Coronary artery (tissue), 2 donors: ENCODE measurements around the gene MBOAT2.
"Not testable (repeated sequence)": the region's sequence is repeated elsewhere in the genome, so short reads cannot be mapped to it uniquely, and the experiment has no call there.

ENCODE experiments used
- DNase-seq: peaks from one replicate; pipeline ENCODE4 v3.0.0-alpha.2; 2017; ENCODE audit warnings: low spot score
- H3K27ac ChIP-seq, 2 donors: fragments of 200-600 bp; sonication (generic); one replicate each; pipeline ENCODE4 v1.5.1; 2016 to 2019
- H3K4me3 ChIP-seq: fragments of 200-600 bp; sonication (generic); 2 replicates; pipeline ENCODE4 v1.5.1; 2016; ENCODE audit warnings: mild to moderate bottlenecking, moderate library complexity
- CTCF ChIP-seq: fragments of 200-600 bp; sonication (generic); IDR thresholded peaks from one replicate; pipeline ENCODE4 v1.5.1; 2019; ENCODE audit warnings: antibody characterized with exemption

Gene MBOAT2

DNA sequence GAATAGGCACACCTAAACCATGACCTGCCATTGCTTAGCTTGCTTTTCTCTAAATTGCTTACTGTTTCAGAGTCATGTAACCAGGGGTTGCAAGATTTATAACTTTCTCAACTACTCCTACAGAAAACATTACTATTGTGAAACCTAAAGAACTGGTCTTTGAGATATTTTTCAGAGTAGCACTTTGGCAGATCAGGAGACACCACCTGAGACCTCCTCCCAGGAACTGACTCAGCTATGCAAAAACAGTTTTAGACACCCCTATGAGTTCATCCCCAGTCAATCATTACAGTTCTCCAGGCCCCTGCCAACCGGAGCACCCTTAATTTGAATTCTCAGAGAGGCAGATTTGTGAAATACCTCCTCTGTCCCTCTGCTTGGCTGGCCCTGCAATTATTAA lies 80.3 kb downstream of the MBOAT2 start:
- Histone ChIP-seq H3K27ac (no peak overlapping the region), H3K4me3 (no peak overlapping the region)
- DNase-seq = no peak
- no peak for TF ChIP-seq CTCF

DNA sequence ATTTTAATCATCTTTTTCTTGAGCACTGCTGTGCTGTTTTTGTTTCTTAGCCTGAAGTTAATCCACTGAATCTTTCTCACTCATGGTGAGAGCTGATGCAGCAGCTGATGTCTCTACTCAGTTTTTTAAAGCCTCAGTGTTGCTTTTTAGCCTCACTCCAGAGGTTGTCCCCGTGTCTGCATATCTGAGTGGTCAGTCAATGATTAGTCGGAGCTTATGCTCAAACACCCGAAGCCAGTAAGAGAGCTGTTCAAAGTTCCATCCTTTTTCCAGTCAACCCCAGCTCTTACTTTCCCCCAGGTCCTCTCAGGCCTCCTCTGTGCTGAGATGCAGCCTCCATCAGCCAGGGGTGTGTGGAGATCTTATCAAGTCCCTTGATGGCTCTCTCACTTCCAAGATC lies 81.1 kb downstream of the MBOAT2 start:
- no peak overlapping the region for H3K4me3 ChIP-seq
- TF ChIP-seq CTCF = no peak

GRCh38 chr2:8918412-8918811 lies 85.1 kb downstream of the MBOAT2 start:
- no peak for DNase-seq
- H3K27ac ChIP-seq = no peak overlapping the region
- no peak for TF ChIP-seq CTCF
- no peak overlapping the region for H3K4me3 ChIP-seq

More for the DNA sequence above, 81.1 kb downstream of the MBOAT2 start:
- DNase-seq = no peak
- no peak overlapping the region for H3K27ac ChIP-seq

GRCh38 chr2:8915941-8916340 lies 87.5 kb downstream of the MBOAT2 start:
- no peak overlapping the region for H3K4me3 ChIP-seq
- TF ChIP-seq CTCF = no peak
- no peak overlapping the region for H3K27ac ChIP-seq
- DNase-seq = no peak

DNA sequence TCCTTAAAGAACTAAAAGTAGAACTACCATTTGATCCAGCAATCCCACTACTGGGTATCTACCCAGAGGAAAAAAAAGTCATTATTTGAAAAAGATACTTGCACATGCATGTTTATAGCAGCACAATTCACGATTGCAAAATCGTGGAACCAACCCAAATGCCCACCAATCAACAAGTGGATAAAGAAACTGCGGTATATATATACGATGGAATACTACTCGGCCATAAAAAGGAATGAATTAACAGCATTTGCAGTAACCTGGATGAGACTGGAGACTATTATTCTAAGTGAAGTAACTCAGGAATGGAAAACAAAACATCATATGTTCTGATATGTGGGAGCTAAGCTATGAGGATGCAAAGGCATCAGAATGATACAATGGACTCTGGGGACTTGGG lies 89.7 kb downstream of the MBOAT2 start:
- not testable (repeated sequence) for H3K4me3 ChIP-seq, DNase-seq, H3K27ac ChIP-seq

DNA sequence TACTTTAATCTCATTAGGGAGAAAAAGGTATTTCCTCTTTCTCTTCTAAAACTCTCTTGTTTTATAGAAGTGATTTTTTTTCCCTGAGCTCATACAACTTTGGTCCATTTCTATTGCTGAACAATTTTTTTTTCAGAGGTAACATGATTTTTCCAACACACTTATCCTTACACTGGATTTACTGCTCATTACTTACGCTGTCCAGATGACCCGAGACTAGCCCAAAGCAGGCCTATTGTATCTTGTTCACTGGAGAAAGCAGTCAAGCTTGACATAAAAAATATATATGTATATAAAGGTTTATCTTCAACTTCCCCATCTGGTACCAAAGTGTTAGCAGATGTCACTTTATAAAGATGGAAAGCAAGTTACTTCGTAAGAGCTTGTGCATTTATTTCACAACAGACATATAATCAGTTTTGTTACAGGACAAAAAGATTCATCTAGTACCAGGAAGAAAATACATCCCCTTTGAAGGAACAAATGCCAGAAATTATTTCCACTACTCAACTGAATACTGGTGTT lies 95.7 kb downstream of the MBOAT2 start:
- no peak for TF ChIP-seq CTCF
- H3K27ac ChIP-seq = no peak overlapping the region
- no peak overlapping the region for H3K4me3 ChIP-seq
- no peak for DNase-seq

DNA sequence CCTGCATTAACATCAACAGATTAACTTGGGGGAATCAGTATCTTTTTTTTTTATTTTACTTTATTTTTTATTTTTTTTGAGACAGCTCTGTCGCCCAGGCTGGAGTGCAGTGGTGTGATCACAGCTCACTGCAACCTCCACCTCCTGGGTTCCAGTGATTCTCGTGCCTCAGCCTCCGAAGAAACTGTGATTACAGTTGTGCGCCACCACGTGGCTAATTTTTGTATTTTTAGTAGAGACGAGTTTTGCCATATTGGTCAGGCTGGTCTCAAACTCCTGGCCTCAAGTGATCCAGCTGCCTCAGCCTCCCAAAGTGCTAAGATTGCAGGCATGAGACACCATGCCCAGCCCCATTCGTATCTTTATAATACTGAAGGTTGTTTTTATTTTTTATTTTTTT lies 99.6 kb downstream of the MBOAT2 start:
- not testable (repeated sequence) for H3K4me3 ChIP-seq, DNase-seq, H3K27ac ChIP-seq

DNA sequence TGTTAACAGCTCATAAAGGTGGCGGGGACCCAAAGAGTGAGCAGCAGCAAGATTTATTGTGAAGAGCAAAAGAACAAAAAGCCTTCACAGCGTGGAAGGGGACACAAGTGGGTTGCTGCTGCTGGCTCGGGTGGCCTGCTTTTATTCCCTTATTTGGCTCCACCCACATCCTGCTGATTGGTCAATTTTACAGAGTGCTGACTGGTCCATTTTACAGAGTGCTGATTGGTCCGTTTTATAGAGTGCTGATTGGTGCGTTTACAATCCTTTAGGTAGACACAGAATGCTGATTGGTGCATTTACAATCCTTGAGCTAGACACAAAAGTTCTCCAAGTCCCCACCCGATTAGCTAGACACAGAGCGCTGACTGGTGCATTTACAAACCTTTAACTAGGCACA lies 100.7 kb downstream of the MBOAT2 start:
- H3K27ac ChIP-seq, DNase-seq, H3K4me3 ChIP-seq: not testable (repeated sequence)

DNA sequence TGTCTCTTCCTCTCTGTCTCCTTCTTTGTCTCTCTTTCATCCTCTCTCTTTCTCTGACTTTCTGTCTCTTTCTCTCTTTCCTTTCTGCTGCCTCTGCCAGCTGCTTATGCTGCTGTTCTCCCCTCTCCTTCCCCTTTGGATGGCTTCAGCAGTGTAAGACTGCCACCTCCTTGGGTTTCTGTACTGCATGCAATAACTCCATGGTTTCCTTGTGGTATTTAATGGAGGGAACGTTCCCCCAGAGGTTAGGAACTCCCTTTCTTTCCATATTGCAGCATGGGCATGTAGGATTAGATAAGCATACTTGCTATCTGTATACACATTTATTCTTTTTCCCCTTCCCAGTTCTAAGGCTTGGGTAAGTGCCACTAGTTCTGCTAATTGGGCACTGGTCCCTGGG lies 106.3 kb downstream of the MBOAT2 start:
- not testable (repeated sequence) for H3K27ac ChIP-seq, H3K4me3 ChIP-seq, DNase-seq

DNA sequence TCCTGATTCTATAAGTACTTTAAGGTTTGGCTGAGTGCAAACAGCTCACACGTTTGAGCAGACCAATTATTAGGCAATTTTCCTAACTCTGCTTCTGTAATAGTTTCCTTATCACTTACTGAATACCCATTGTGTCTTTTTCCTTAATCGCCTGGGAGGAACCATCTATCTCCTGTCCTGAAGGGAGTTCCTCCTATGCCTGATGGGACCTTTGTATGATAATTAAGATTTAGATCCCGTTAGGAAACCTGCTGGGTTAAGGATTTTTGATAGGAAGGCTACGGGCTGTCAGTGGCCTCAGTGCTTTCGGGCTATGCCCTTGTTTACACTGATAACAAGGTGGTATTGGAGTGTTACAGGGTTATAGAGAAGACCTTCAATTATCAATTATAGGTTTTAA lies 106.8 kb downstream of the MBOAT2 start:
- H3K4me3 ChIP-seq, H3K27ac ChIP-seq, DNase-seq: not testable (repeated sequence)

DNA sequence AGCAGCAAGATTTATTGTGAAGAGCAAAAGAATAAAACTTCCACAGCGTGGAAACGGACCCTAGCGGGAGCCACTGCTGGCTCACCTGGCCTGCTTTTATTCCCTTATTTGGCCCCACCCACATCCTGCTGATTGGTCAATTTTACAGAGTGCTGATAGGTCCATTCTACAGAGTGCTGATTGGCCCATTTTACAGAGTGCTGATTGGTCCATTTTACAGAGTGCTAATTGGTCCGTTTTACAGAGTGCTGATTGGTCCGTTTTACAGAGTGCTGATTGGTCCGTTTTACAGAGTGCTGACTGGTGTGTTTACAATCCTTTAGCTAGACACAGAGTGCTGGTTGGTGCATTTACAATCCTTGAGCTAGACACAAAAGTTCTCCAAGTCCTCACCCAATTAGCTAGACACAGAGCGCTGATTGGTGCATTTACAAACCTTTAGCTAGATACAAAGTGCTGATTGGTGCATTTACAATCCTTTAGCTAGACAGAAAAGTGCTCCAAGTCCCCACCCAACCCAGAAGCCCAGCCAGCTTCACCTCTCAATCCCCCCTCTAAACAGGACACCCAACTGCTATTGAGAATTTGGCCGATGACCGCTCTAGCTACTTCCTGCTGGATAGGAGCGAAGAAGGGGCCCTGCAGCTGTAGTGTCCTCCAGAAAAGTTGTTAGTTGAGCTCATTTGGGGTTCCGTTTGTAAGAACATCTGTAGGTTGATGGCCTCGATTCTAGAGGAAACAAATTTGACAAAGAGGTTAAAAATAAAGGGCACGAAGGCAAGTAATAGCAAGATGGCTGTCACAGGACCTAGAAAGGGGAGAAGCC lies 108.2 kb downstream of the MBOAT2 start:
- H3K27ac ChIP-seq, H3K4me3 ChIP-seq, DNase-seq: not testable (repeated sequence)
